ENCODE measurements around the gene UBE2N.
A peak's percentile ranks its signal among the peaks of the same experiment; 100 is the strongest.
"Not testable (repeated sequence)": the region's sequence is repeated elsewhere in the genome, so short reads cannot be mapped to it uniquely, and the experiment has no call there.

Gene UBE2N

DNA sequence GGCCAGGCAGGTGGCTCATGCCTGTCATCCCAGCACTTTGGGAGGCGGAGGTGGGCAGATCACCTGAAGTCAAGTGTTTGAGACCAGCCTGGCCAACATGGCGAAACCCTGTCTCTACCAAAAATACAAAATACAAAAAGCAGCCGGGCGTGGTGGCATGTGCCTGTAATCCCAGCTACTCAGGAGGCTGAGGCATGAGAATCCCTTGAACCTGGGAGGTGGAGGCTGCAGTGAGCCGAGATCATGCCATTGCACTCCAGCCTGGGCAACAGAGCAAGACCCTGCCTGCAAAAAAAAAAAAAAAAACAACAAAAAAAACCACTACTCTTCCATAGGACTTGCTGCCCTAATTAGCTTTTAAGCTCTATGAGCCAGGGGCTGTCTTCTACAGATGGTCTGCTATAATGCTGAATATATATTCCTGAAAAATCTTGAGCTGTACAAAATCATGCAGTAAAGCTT lies 59.7 kb downstream of the UBE2N start:
- not testable (repeated sequence) for H3K36me3 ChIP-seq (ENCODE audit: control insufficient read depth in 2 of 2, insufficient read depth in 1 of 2, low read length in 2 of 2); H3K4me3 ChIP-seq (ENCODE audit: low read depth, low read length)
- CTCF ChIA-PET: interaction anchor here (1.5 to 2.2 kb wide), 3 partner anchors 38 to 394 kb away, joined by 10 to 15 read pairs (median 11); no protein-coding TSS in a partner anchor

GRCh38 chr12:93381161-93381975 lies 60.4 kb downstream of the UBE2N start:
- no peak for TF ChIP-seq SCRT1 (tag by site-specific recombination; IDR thresholded peaks at IDR 0.05; ENCODE audit: borderline replicate concordance)
- no peak for TF ChIP-seq ZNF366 (tag by site-specific recombination; conservative IDR thresholded peaks at IDR 0.05)
- TF ChIP-seq OSR2 (tag by site-specific recombination; IDR thresholded peaks at IDR 0.05): peak; percentile 25; the same call in 1 of the 2 replicates
- no peak for TF ChIP-seq ZNF37A (tag by site-specific recombination; IDR thresholded peaks at IDR 0.05)
- TF ChIP-seq KLF17 (tag by site-specific recombination; IDR thresholded peaks at IDR 0.05): no peak
- no peak for TF ChIP-seq ZNF114 (tag by site-specific recombination; IDR thresholded peaks at IDR 0.05)
- TF ChIP-seq KLF7 (tag by site-specific recombination; IDR thresholded peaks at IDR 0.05; ENCODE audit: borderline replicate concordance): no peak
- peak; percentile 75; the same call in 1 of the 2 replicates for TF ChIP-seq ZNF394 (tag by site-specific recombination; IDR thresholded peaks at IDR 0.05; ENCODE audit: borderline replicate concordance)
- no peak for TF ChIP-seq ZNF132 (tag by site-specific recombination; IDR thresholded peaks at IDR 0.05; ENCODE audit: borderline replicate concordance)
- TF ChIP-seq ZNF133 (tag by site-specific recombination; IDR thresholded peaks at IDR 0.05): no peak
- TF ChIP-seq GLIS1 (tag by site-specific recombination; IDR thresholded peaks at IDR 0.05): peak; percentile 76
- TF ChIP-seq, protein P1, sequence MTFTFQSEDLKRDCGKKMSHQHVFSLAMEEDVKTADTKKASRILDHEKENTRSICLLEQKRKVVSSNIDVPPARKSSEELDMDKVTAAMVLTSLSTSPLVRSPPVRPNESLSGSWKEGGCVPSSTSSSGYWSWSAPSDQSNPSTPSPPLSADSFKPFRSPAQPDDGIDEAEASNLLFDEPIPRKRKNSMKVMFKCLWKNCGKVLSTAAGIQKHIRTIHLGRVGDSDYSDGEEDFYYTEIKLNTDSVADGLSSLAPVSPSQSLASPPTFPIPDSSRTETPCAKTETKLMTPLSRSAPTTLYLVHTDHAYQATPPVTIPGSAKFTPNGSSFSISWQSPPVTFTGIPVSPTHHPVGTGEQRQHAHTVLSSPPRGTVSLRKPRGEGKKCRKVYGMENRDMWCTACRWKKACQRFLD (tag by site-specific recombination; IDR thresholded peaks at IDR 0.05): no peak
- ChIA-PET POLR2A (interaction anchor here (0.6 kb wide), 1 partner anchor 22 kb away, joined by 4 read pairs; no protein-coding TSS in a partner anchor), CTCF (interaction anchor here (0.6 to 2.2 kb wide), 10 partner anchors 15 to 600 kb away, joined by 3 to 15 read pairs (median 5); no protein-coding TSS in a partner anchor)
- Histone ChIP-seq H3K4me1 (ENCODE audit: control insufficient read depth, insufficient read depth, low read length) (peaks cover 10% of the 10 kb centered on the region), H3K9me3 (ENCODE audit: control insufficient read depth, insufficient read depth, low read depth, low read length) (no peaks in the 10 kb centered on the region), H3K27ac (ENCODE audit: extremely low read depth, low read depth, low read length) (no peak overlapping the region), H3K36me3 (ENCODE audit: control insufficient read depth in 2 of 2, insufficient read depth in 1 of 2, low read length in 2 of 2) (peaks cover 0 to 6% of the 10 kb centered on the region in 2 experiments; a peak in 2 of 3 replicates), H3K4me3 (ENCODE audit: low read depth, low read length) (no peak overlapping the region)

More for the DNA sequence above, 59.7 kb downstream of the UBE2N start:
- not testable (repeated sequence) for H3K27ac ChIP-seq (ENCODE audit: extremely low read depth, low read depth, low read length); H3K9me3 ChIP-seq (ENCODE audit: control insufficient read depth, insufficient read depth, low read depth, low read length); H3K4me1 ChIP-seq (ENCODE audit: control insufficient read depth, insufficient read depth, low read length)
- TF ChIP-seq ZNF121 (tag by site-specific recombination; IDR thresholded peaks at IDR 0.05): peak; percentile 87
- POLR2A ChIA-PET: interaction anchor here (0.6 kb wide), 1 partner anchor 21 kb away, joined by 4 read pairs; no protein-coding TSS in a partner anchor

- Histone ChIP-seq H3K9me3 (ENCODE audit: control insufficient read depth, insufficient read depth, low read depth, low read length) (no peaks in the 10 kb centered on the region), H3K4me1 (ENCODE audit: control insufficient read depth, insufficient read depth, low read length) (peaks cover 10% of the 10 kb centered on the region), H3K36me3 (ENCODE audit: control insufficient read depth in 2 of 2, insufficient read depth in 1 of 2, low read length in 2 of 2) (peaks cover 0 to 6% of the 10 kb centered on the region in 2 experiments; a peak in 1 of 3 replicates), H3K27ac (ENCODE audit: extremely low read depth, low read depth, low read length) (no peak overlapping the region), H3K4me3 (ENCODE audit: low read depth, low read length) (no peak overlapping the region)
- POLR2A ChIA-PET: no interaction called here
- CTCF ChIA-PET: interaction anchor here (0.6 to 2.2 kb wide), 14 partner anchors 16 to 601 kb away, joined by 3 to 15 read pairs (median 4); no protein-coding TSS in a partner anchor
- no peak for TF ChIP-seq ZBTB7A (tag by site-specific recombination; IDR thresholded peaks at IDR 0.05; ENCODE audit: low read depth)
- no peak for TF ChIP-seq ZBTB49 (tag by site-specific recombination; IDR thresholded peaks at IDR 0.05; ENCODE audit: low read depth)
- TF ChIP-seq ZBTB6 (tag by site-specific recombination; IDR thresholded peaks at IDR 0.05): no peak; the same call in 1 of the 2 replicates
- no peak for TF ChIP-seq ZNF514 (tag by site-specific recombination; IDR thresholded peaks at IDR 0.05)
- TF ChIP-seq ZSCAN5A (tag by site-specific recombination; IDR thresholded peaks at IDR 0.05): no peak
- TF ChIP-seq PRDM6 (tag by site-specific recombination; IDR thresholded peaks at IDR 0.05): 0 out of 2 replicates have a peak, but pooled peaks have one; percentile 56
Measured at GRCh38 chr12:93380480-93381121, 61.1 kb downstream of the UBE2N start.

All from HEK293 (cell line).